GM19328 (cell line): Measurements from ENCODE around the gene LBX2.

Source experiments
- ATAC-seq: cut with Tn5 transposase; IDR thresholded peaks from one replicate; pipeline ENCODE4 v1.9.1; 2021; ENCODE audit warnings: mild to moderate bottlenecking, moderate library complexity; ENCODE audit not compliant: unreplicated experiment

The LBX2 gene

DNA sequence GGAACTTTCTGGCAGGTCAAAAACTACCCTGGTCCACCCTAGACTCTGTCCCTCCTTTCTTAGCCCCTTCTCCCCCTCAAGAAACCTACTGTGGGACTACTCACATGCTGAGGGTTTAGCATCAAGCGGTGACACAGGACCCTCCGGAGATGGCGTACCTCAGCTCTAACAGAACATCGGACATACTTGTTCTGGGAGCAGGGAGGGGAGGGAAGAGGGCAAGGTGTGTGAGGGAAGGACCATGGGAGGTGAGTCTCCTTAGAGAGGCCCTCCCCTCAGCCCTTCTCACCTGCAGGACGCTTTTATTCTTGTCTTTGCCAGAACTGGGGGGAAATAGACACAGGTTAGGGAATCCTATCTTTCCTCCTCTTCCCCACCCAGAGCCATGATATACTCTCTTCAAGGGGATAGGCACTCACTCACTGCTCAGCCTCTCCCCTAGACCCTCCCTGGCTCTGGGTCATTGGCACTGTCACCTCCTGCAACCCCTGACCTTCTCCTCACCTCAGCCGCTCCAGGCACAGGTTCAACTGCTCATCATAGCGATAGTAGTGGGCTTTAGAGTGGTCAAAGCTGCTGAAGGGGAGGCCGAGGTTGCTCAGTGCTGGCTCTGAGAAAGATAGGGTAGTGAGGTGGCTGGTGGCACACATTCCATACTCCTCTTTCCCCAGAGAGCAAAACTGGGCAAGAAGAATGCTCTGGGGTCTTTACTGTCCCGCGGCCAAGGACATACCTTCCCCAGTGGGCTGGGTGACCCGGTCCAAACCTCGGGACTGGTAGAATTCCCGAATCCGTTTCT lies 6.2 kb upstream of the LBX2 start:
- no peak for ATAC-seq

DNA sequence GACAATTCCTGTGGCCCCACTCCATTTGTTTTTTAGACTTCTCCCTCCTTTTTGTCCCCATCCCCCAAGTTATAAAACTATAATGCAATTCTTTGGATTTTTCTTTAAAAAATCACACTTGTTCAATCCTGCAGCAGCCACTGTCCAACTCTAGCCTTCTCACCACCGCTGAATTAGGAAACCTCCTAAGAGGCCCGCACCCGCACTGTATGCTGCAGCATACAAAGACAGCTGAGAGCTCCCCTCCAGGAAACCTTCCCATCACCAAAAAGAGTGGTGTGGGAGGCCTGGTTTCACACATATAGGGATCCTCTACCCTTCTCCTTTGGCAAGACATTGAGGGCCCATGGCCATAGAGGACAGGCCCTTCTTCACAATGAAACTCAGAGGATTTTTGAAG lies 5.2 kb upstream of the LBX2 start:
- ATAC-seq, result no peak

GRCh38 chr2:74503506-74504475 lies 4.4 kb upstream of the LBX2 start:
- no peak for ATAC-seq

GRCh38 chr2:74502720-74503505 lies 3.5 kb upstream of the LBX2 start:
- no peak for ATAC-seq

GRCh38 chr2:74502147-74502719 lies 2.8 kb upstream of the LBX2 start:
- ATAC-seq, result no peak

- no peak for ATAC-seq
These were observed 2.1 kb upstream of the LBX2 start for GRCh38 chr2:74501335-74502071.

DNA sequence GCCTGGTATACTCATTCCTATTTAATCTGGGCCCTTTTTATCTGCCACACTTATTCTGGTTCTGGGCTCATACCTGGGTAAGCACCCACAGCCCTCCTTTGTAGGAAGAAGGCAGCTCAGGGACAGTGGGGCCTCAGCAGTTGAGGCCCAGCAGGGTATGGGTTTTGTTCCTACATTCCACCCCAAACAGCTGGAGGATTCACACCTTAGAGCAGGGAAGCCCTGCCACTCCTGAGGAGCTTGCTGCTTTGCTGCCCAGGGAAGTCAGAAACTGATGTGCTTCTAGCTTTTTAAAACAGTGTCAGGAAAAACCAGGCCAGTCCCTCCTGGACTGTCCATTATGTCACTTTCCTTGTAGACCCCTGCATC lies 1.2 kb upstream of the LBX2 start:
- no peak for ATAC-seq

GRCh38 chr2:74499940-74500577 lies 656 bp upstream of the LBX2 start:
- ATAC-seq, result no peak

DNA sequence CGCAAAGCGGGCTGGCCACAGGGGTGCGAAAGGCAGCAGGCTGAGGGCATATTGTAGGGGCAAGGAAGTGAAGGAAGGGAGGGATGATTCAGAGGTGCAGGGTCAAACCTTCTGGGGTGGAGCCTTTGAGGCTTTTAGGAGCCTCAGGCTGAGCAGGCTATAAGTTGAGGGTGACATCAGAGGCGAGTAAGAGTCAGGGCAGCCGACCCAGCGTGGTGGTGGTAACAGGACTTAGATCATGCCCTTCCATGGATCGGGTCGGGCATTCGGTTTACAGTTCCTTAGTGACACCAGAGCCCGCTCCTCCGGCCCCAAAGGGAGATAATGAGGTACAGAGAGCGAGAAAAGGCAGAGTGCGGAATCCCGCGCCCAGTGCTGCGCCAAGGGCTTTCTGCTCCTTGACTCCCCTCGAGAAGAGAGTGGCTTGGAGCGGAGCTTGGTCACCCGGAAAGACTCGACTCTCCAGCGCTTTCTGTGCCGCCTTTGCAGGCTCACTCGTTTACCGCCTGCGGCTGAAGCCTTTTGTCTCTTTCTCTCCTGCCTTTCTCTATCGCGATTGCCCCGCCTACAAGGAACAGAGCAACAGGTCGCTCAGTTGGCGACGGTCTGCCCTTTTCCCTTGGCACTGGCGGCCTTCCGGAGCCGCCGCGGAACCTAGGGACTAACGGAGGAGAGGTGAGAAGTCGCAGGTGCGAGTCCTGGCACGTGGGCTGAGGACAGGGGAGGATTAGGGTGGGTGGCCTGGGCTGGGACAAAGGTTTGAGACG lies 720 bp downstream of the LBX2 start:
- ATAC-seq, result no peak

- no peak for ATAC-seq
These were observed 1.5 kb downstream of the LBX2 start for GRCh38 chr2:74497777-74498499.

GRCh38 chr2:74496997-74497776 lies 2.2 kb downstream of the LBX2 start:
- ATAC-seq, result no peak

GRCh38 chr2:74495440-74495839 lies 4.0 kb downstream of the LBX2 start:
- ATAC-seq, result no peak

DNA sequence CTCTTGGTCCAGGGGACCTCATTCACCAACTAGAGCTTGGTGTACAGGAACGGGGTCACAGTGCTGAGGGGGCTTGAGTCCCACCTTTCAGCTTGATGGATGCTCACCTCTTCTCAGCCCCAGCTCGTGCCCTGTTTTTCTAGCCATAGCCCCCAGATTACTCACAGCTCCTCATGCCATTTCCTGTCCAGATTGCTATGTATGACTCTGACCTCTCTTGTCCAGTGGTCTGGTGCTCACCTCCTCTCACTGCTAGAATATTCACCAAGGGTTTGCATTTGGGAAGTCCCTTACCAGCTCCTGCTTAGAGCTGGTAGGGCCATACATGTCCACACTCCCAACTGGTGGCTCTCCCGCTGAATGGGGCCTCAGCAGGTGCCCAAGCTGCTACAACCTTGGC lies 5.9 kb downstream of the LBX2 start:
- ATAC-seq, result no peak

GRCh38 chr2:74491648-74492544 lies 7.5 kb downstream of the LBX2 start:
- ATAC-seq, result no peak

DNA sequence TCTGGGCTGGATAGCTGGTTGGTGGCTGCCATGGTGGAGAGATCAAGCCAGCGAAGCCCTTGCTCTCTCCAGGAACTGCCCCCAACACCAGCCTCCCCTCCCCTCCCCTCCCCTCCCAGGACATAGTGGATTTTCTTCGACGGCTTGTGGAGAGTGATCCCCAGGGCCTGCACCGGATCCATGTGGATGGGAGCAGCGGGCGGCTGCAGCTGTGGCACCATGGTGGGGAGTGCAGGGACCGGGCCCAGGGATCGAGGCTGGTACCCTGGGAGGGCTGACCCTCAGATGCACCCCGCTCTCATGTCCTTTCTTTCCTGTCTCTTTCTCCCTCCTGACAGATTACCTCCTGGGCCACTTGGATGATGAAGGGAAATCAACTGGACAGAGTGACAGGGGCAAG lies 9.5 kb downstream of the LBX2 start:
- ATAC-seq, result no peak

DNA sequence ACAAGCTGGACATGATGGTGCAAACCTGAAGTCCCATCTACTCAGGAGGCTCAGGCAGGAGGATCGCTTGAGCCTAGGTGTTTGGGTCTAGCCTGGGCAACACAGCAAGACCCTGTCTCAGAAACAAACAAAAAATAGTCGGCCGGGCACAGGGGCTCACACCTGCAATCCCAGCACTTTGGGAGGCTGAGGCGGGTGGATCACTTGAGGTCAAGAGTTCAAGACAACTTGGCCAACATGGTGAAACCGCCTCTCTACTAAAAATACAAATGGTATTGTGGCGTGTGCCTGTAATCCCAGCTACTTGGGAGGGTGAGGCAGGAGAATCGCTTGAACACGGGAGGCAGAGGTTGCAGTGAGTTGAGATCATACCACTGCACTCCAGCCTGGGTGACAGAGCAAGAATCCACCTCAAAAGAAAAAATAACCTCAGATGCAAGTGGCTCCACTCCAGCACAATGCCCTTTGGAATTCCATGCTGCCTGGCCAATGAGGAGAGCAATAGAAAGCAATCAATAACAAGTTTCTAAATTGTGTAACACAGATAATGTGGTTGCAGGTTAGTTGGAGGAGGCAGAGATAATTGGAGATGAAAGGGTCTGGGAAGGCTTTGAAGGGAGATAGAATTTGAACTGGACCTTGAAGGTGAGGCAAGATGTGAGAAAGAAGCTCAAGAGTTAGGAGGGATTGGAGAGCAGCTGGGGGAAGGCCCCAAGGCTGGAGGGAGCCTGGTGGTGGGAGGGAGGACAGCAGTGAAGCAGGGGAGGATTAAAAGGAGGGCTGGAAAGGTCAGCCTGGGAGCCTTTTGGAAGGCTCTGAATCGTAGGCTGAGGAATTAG lies 10.5 kb downstream of the LBX2 start:
- ATAC-seq, result no peak
